ENCODE data around the gene SLC39A5. TPM values are rescaled to one million over a fixed set of nuclear protein-coding genes. Genes with fewer than 3 reads are reported as not detected.

SLC39A5 gene
- total and polyA plus RNA-seq, 2 of the 13 experiments (the other 11 are each of a cell fraction or from before 2014, with no cell fraction given): 59.7 to 101 TPM

- ATAC-seq (no peak), DNase-seq (ENCODE audit: low spot score) (no peak), FAIRE-seq (no peak)
- ChIA-PET CTCF (ENCODE audit: low intra/inter-chr PET ratio, low total read pairs) (no interaction called here), POLR2A (no interaction called here)
- H3K4me1 ChIP-seq (ENCODE audit: insufficient read depth, low read length): peaks cover 8% of the 10 kb centered on the region
- H3K27me3 ChIP-seq (ENCODE audit: control insufficient read depth in 1 of 2, insufficient read depth in 2 of 2, low read length in 2 of 2): no peaks in the 10 kb centered on the region
- 75% methylated on average over 3 of the region's 8 CpGs for WGBS (ENCODE audit: low lambda C conversion rate)
- no peaks in the 10 kb centered on the region for H4K20me1 ChIP-seq (ENCODE audit: insufficient read depth, low read length)
- no peaks in the 10 kb centered on the region for H3K9me3 ChIP-seq (ENCODE audit: low read length)
- H3K4me3 ChIP-seq (replicated peaks in 1 of 3; ENCODE audit: insufficient read depth in 1 of 3, low read depth in 2 of 3, low read length in 3 of 3): no peak overlapping the region
- in situ Hi-C loops (cut with HindIII; ENCODE audit: extremely low pct_ligation_motif_present, low pct_unique_long_range_greater_than_20kb) (no loop called here), intact Hi-C loops (cut with micrococcal nuclease; ENCODE audit: unreplicated experiment) (no loop called here)
- no TSS peak for BruUV-seq (replicated peaks)
- TF ChIP-seq REXO4 (CRISPR knock-in tag; IDR thresholded peaks at IDR 0.05; ENCODE audit: borderline replicate concordance) (no peak), SOX5 (CRISPR knock-in tag; IDR thresholded peaks at IDR 0.05; ENCODE audit: borderline replicate concordance) (no peak), ATF4 (CRISPR knock-in tag; IDR thresholded peaks at IDR 0.05) (no peak), ZNF746 (CRISPR knock-in tag; IDR thresholded peaks at IDR 0.05) (no peak), REPIN1 (CRISPR knock-in tag; IDR thresholded peaks at IDR 0.05; ENCODE audit: borderline replicate concordance, low read depth) (no peak), FOXK1 (CRISPR knock-in tag; IDR thresholded peaks at IDR 0.05; ENCODE audit: borderline replicate concordance, low read depth) (no peak), KIAA2018 (CRISPR knock-in tag; IDR thresholded peaks at IDR 0.05; ENCODE audit: borderline replicate concordance) (no peak), PHF8 (CRISPR knock-in tag; IDR thresholded peaks at IDR 0.05) (no peak), ZNF780A (CRISPR knock-in tag; IDR thresholded peaks at IDR 0.05) (no peak), POGK (CRISPR knock-in tag; conservative IDR thresholded peaks at IDR 0.05) (no peak)
- H3K36me3 ChIP-seq (replicated peaks in 1 of 2; ENCODE audit: control insufficient read depth in 1 of 2, insufficient read depth in 2 of 2, low read length in 2 of 2): peaks cover 36 to 66% of the 10 kb centered on the region in 2 experiments
- no peak overlapping the region for H2AFZ ChIP-seq (ENCODE audit: low read length)
- H3K9ac ChIP-seq (ENCODE audit: insufficient read depth, low read depth, low read length): no peak overlapping the region
- no peaks in the 10 kb centered on the region for H3K79me2 ChIP-seq (ENCODE audit: insufficient read depth, low read length)
- no peak overlapping the region for H3K27ac ChIP-seq (ENCODE audit: extremely low read length, insufficient read depth, low read length)
- no peak overlapping the region for H3K4me2 ChIP-seq (ENCODE audit: low read depth, low read length)
Observed at GRCh38 chr12:56248711-56249110, 18.9 kb downstream of the SLC39A5 start.

Measured in HepG2 (cell line).